B cell (primary cell): Measurements from ENCODE around the gene LIG1. TPM values are rescaled to one million over a fixed set of nuclear protein-coding genes. Genes with fewer than 3 reads are reported as not detected.
A peak's percentile ranks its signal among the peaks of the same experiment; 100 is the strongest.

Source experiments
- ATAC-seq: fragments of 200-7000 bp; cut with Tn5 transposase; one replicate; pipeline ENCODE4 v1.10.0; 2021; ENCODE audit warnings: low read depth, mild to moderate bottlenecking, moderate number of reproducible peaks, moderate library complexity
- CTCF ChIA-PET: fragments of 350-600 bp; sonication (Branson Sonifier 250); formaldehyde crosslinking; loops from one replicate; lab custom pipeline; 2021; ENCODE audit warnings: antibody characterized with exemption, inconsistent platforms; lab: Charles Lee
- POLR2A ChIA-PET: fragments of 350-600 bp; sonication (Branson Sonifier 250); formaldehyde crosslinking; loops from one replicate; lab custom pipeline; 2021; ENCODE audit warnings: antibody characterized with exemption; lab: Charles Lee
- DNase-seq: peaks from one replicate; pipeline ENCODE4 v3.0.0; 2013
- H2AFZ ChIP-seq: 2 replicates; pipeline ENCODE4 v1.6.1; 2012; ENCODE audit warnings: mild to moderate bottlenecking, low read depth, low read length; ENCODE audit not compliant: insufficient read depth, poor library complexity, severe bottlenecking
- H3K27ac ChIP-seq, 2 donors: 1 replicate in 1 of 2; 2 replicates in 1 of 2; pipeline ENCODE4 v1.5.1; 2012 to 2013; ENCODE audit warnings: low read length in 2 of 2, mild to moderate bottlenecking in 2 of 2, moderate library complexity in 1 of 2
- H3K27me3 ChIP-seq, 4 experiments: fragments of 200-600 bp in 1 of 4; sonication (generic) in 1 of 4; replicated peaks in 1 of 4; 1 replicate in 2 of 4; 2 replicates in 2 of 4; pipeline versions ENCODE4 v1.6.1 to v1.7.0; 2013 to 2016; ENCODE audit warnings: low read length in 3 of 4, mild to moderate bottlenecking in 2 of 4, mixed read lengths in 1 of 4, moderate library complexity in 1 of 4; ENCODE audit not compliant: insufficient read depth in 4 of 4, control insufficient read depth in 3 of 4; ENCODE audit errors: control extremely low read depth in 1 of 4
- H3K36me3 ChIP-seq, 2 experiments: replicated peaks in 1 of 2; 1 replicate in 1 of 2; 2 replicates in 1 of 2; pipeline versions ENCODE4 v1.6.1 to v1.7.1; 2013; ENCODE audit warnings: low read length in 1 of 2; ENCODE audit not compliant: insufficient read depth in 2 of 2, control insufficient read depth in 1 of 2; ENCODE audit errors: control extremely low read depth in 1 of 2, extremely low read depth in 1 of 2
- H3K4me1 ChIP-seq, 2 donors: fragments of 200-600 bp in 1 of 2; sonication (generic) in 1 of 2; 1 replicate in 1 of 2; 2 replicates in 1 of 2; pipeline versions ENCODE4 v1.5.1 to v1.6.1; 2013 to 2017; ENCODE audit warnings: low read length in 2 of 2; ENCODE audit not compliant: control insufficient read depth in 2 of 2, insufficient read depth in 2 of 2
- H3K4me2 ChIP-seq: replicated peaks from 2 replicates; pipeline ENCODE3; 2012; ENCODE audit warnings: mild to moderate bottlenecking, low read depth, low read length; ENCODE audit not compliant: poor library complexity, severe bottlenecking
- H3K4me3 ChIP-seq, 5 experiments: fragments of 200-600 bp in 1 of 5; sonication (generic) in 1 of 5; 1 replicate in 3 of 5; 2 replicates in 2 of 5; pipeline versions ENCODE4 v1.5.1 to v1.7.0; 2011 to 2016; ENCODE audit warnings: low read length in 4 of 5, mild to moderate bottlenecking in 4 of 5, low read depth in 2 of 5, control low read depth in 1 of 5, moderate library complexity in 1 of 5; ENCODE audit not compliant: insufficient read depth in 1 of 5; ENCODE audit errors: control extremely low read depth in 1 of 5, extremely low read depth in 1 of 5
- H3K79me2 ChIP-seq: fragments of 200-600 bp; sonication (generic); one replicate; pipeline ENCODE4 v1.6.0; 2016; ENCODE audit warnings: low read length; ENCODE audit not compliant: control insufficient read depth, insufficient read depth
- H3K9ac ChIP-seq: fragments of 200-600 bp; sonication (generic); 2 replicates; pipeline ENCODE4 v1.6.1; 2017; ENCODE audit warnings: mild to moderate bottlenecking, low read length, moderate library complexity
- H3K9me3 ChIP-seq, 3 donors: one replicate each; pipeline versions ENCODE4 v1.6.1 to v1.7.1; 2013; ENCODE audit warnings: low read length in 2 of 3; ENCODE audit not compliant: control insufficient read depth in 2 of 3, insufficient read depth in 1 of 3; ENCODE audit errors: control extremely low read depth in 1 of 3
- H4K20me1 ChIP-seq: 2 replicates; pipeline ENCODE4 v1.6.0; 2012; ENCODE audit warnings: mild to moderate bottlenecking, low read length; ENCODE audit not compliant: insufficient read depth, control insufficient read depth, poor library complexity, severe bottlenecking
- H3K27ac Mint-ChIP-seq: one replicate; pipeline ENCODE4 v1.8.0; 2021; ENCODE audit warnings: mixed read lengths
- H3K27me3 Mint-ChIP-seq: one replicate; pipeline ENCODE4 v1.8.0; 2021; ENCODE audit warnings: mixed read lengths
- H3K4me1 Mint-ChIP-seq: one replicate; pipeline ENCODE4 v1.8.0; 2021; ENCODE audit warnings: mixed read lengths
- H3K4me3 Mint-ChIP-seq: one replicate; pipeline ENCODE4 v1.8.0; 2021; ENCODE audit warnings: mixed read lengths
- H3K9me3 Mint-ChIP-seq: one replicate; pipeline ENCODE4 v1.8.0; 2022; ENCODE audit warnings: mixed read lengths; ENCODE audit not compliant: insufficient read depth
- CTCF ChIP-seq: fragments of 200-600 bp; IDR thresholded peaks from one replicate; pipeline ENCODE4 v1.8.0; 2022; ENCODE audit warnings: antibody characterized with exemption, mild to moderate bottlenecking
- EZH2 ChIP-seq: IDR thresholded peaks from 2 replicates; pipeline ENCODE4 v1.6.1; 2012; ENCODE audit warnings: borderline replicate concordance, low read depth, mild to moderate bottlenecking, moderate library complexity, low read length; ENCODE audit not compliant: insufficient read depth, poor library complexity, severe bottlenecking
- WGBS: methylation state at CpG from one replicate; pipeline ENCODE4 v1.1.5; 2013; ENCODE audit warnings: missing lambda C conversion rate; ENCODE audit not compliant: insufficient coverage; 5-methylcytosine and 5-hydroxymethylcytosine counted together
- intact Hi-C: fragments of 100-400 bp; cut with micrococcal nuclease; formaldehyde crosslinking; loops from one replicate; pipeline ENCODE4 v1.10.0; 2022
- polyA plus RNA-seq: library from polyadenylated mRNA; depleted of rRNA; stranded (reverse); fragments of >200 nt; gene quantifications from 2 replicates; pipeline ENCODE4 v1.2.3, GENCODE V29; 2012
- total RNA-seq, 2 donors: library from RNA; stranded (reverse); fragments of 120-200 nt in 1 of 2; gene quantifications; 1 replicate in 1 of 2; 2 replicates in 1 of 2; pipeline versions ENCODE4 v1.2.3 to v1.2.4, GENCODE V29; 2013 to 2022

The LIG1 gene
- total and polyA plus RNA-seq, 2 donors (not counting 1 experiment from before 2014, with no cell fraction given), result 97.5 to 111 TPM

GRCh38 chr19:48103922-48104321 is 66.2 kb downstream of the LIG1 start:
- no peaks in the 10 kb centered on the region for H3K27me3 Mint-ChIP-seq
- Histone ChIP-seq H3K27me3 (no peaks in the 10 kb centered on the region), H3K9me3 (no peaks in the 10 kb centered on the region), H4K20me1 (peaks cover 6% of the 10 kb centered on the region), H3K4me1 (peaks cover 9 to 12% of the 10 kb centered on the region in 2 donors), H3K4me2 (no peak overlapping the region), H3K79me2 (peaks cover 31% of the 10 kb centered on the region), H3K36me3 (peaks cover 0 to 3% of the 10 kb centered on the region in 2 experiments), H3K4me3 (no peak overlapping the region), H3K9ac (no peak overlapping the region), H2AFZ (no peak overlapping the region), H3K27ac (no peak overlapping the region)
- intact Hi-C loops, result no loop called here
- POLR2A ChIA-PET, result no interaction called here
- H3K27ac Mint-ChIP-seq, result no peak overlapping the region
- no peak for TF ChIP-seq EZH2
- no peak for TF ChIP-seq CTCF
- CTCF ChIA-PET, result interaction anchor here (1.0 to 1.8 kb wide), 4 partner anchors 21 to 165 kb away, joined by 3 to 6 read pairs (median 3); no protein-coding TSS in a partner anchor
- no peaks in the 10 kb centered on the region for H3K9me3 Mint-ChIP-seq
- peaks cover 8% of the 10 kb centered on the region for H3K4me1 Mint-ChIP-seq
- DNase-seq (no peak), ATAC-seq (no peak)
- no peak overlapping the region for H3K4me3 Mint-ChIP-seq
- WGBS, result 100% methylated on average over 1 of the region's 5 CpGs

- peaks cover 0 to 3% of the 10 kb centered on the region in 2 experiments for H3K36me3 ChIP-seq
- no peak overlapping the region for H3K4me3 ChIP-seq
- ATAC-seq (no peak), DNase-seq (peak; percentile 37)
- H3K4me2 ChIP-seq, result no peak overlapping the region
- no peaks in the 10 kb centered on the region for H3K27me3 Mint-ChIP-seq
- intact Hi-C loops, result no loop called here
- WGBS, result 55% methylated on average over 9 of the region's 13 CpGs
- no peaks in the 10 kb centered on the region for H3K27me3 ChIP-seq
- H3K9me3 ChIP-seq, result no peaks in the 10 kb centered on the region
- H2AFZ ChIP-seq, result no peak overlapping the region
- H3K79me2 ChIP-seq, result peaks cover 24% of the 10 kb centered on the region
- H3K27ac ChIP-seq, result no peak overlapping the region
- H3K4me1 ChIP-seq, result peaks cover 9% of the 10 kb centered on the region in 2 donors
- peaks cover 7% of the 10 kb centered on the region for H3K4me1 Mint-ChIP-seq
- ChIA-PET POLR2A (no interaction called here), CTCF (interaction anchor here (1.3 to 3.0 kb wide), 4 partner anchors 8 to 157 kb away, joined by 3 to 15 read pairs (median 5); partner anchors contain the start of gene PLA2G4C)
- peak; percentile 39 for TF ChIP-seq CTCF
- TF ChIP-seq EZH2, result no peak
- no peak overlapping the region for H3K27ac Mint-ChIP-seq
- no peaks in the 10 kb centered on the region for H3K9me3 Mint-ChIP-seq
- no peak overlapping the region for H3K4me3 Mint-ChIP-seq
- no peak overlapping the region for H3K9ac ChIP-seq
- peaks cover 6% of the 10 kb centered on the region for H4K20me1 ChIP-seq
Observed at GRCh38 chr19:48102870-48103751, 67.0 kb downstream of the LIG1 start.
